ENCODE measurements around the gene SMARCB1.

DNA sequence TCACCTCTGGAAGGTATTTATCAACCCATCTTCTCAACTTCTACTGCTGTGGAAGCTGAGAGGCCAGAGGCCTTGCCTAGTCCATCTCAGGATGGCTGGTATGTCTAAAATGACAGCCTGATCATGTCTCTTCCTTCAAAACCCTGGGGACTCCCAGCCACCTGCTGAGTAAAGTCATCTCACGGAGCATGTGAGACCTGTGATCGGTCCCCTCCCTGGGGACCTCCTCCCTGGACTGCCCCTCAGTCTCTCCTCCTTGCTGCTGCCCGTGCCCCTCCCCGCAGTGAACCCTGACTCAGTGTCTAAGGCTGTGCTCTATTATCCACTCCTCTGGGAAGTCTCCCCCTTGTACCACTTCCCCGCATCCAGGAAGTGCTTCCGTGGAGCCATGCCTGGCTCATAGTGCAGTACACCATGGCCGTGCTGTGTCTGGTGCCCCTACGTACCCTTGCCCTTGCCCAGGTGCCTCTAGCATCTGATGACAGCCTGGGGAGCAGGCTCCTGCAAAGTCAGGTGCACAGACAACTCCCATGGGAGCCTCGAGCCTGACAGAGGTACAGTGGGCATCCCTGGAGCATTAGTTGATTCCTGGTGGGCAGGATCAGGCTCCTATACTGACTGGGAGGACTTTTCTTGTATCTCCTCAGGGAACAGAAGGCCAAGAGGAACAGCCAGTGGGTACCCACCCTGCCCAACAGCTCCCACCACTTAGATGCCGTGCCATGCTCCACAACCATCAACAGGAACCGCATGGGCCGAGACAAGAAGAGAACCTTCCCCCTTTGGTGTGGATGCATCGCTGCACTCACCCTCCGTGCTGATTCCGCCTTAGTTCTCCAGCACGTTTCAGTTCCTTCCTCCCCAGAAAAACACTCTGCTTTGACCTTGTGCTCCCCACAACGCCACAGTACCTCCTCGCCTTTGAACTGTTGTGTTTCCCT, 13.8 kb downstream of the SMARCB1 start:
- TF ChIP-seq, protein P1, sequence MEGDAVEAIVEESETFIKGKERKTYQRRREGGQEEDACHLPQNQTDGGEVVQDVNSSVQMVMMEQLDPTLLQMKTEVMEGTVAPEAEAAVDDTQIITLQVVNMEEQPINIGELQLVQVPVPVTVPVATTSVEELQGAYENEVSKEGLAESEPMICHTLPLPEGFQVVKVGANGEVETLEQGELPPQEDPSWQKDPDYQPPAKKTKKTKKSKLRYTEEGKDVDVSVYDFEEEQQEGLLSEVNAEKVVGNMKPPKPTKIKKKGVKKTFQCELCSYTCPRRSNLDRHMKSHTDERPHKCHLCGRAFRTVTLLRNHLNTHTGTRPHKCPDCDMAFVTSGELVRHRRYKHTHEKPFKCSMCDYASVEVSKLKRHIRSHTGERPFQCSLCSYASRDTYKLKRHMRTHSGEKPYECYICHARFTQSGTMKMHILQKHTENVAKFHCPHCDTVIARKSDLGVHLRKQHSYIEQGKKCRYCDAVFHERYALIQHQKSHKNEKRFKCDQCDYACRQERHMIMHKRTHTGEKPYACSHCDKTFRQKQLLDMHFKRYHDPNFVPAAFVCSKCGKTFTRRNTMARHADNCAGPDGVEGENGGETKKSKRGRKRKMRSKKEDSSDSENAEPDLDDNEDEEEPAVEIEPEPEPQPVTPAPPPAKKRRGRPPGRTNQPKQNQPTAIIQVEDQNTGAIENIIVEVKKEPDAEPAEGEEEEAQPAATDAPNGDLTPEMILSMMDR (IDR thresholded peaks at IDR 0.05): no peak
- TF ChIP-seq POLR2A (IDR thresholded peaks at IDR 0.05): no peak
